Muscle of arm (tissue), 14 donors: ENCODE results near the gene ABCF2. TPM values are rescaled to one million over a fixed set of nuclear protein-coding genes. Genes with fewer than 3 reads are reported as not detected.

Experiments used
- DNase-seq: peaks from one replicate; pipeline ENCODE4 v3.0.0-alpha.2; 2013
- long read RNA-seq, 11 donors: transcript quantifications; one replicate each; lab custom pipeline, GENCODE V29; 2026
- polyA plus RNA-seq, 12 donors: library from polyadenylated mRNA; unstranded; fragments of 120-200 nt; gene quantifications; one replicate each; pipeline ENCODE4 v1.2.1, GENCODE V29; 2013; ENCODE audit not compliant: insufficient read length in 12 of 12

Gene ABCF2
- polyA plus RNA-seq = 10 to 100 TPM in 10 of 12 donors, 1 to 10 TPM in 1, not detected in 1; 9.8 to 21.5 (median 17.3) TPM
- long read RNA-seq, donor 1, partial matches to known transcripts = 0 of 2 reads
- long read RNA-seq, donor 1, other reads (novel, unspliced or antisense) = 0 of 2 reads
- long read RNA-seq, donor 2, transcript ABCF2-201 (15 exons, 3,546 nt) = major isoform, 9 of 14 reads
- long read RNA-seq, donor 2, partial matches to known transcripts = 5 of 14 reads
- long read RNA-seq, donor 2, other reads (novel, unspliced or antisense) = 0 of 14 reads
- long read RNA-seq, donor 3, partial matches to known transcripts = 0 of 2 reads
- long read RNA-seq, donor 3, other reads (novel, unspliced or antisense) = 0 of 2 reads
- long read RNA-seq, donor 4, partial matches to known transcripts = 0 of 3 reads
- long read RNA-seq, donor 4, other reads (novel, unspliced or antisense) = 0 of 3 reads
- long read RNA-seq, donor 5, transcript ABCF2-201 (15 exons, 3,546 nt) = major isoform, 9 of 9 reads
- long read RNA-seq, donor 5, partial matches to known transcripts = 0 of 9 reads
- long read RNA-seq, donor 5, other reads (novel, unspliced or antisense) = 0 of 9 reads
- long read RNA-seq, donor 6, partial matches to known transcripts = 0 of 4 reads
- long read RNA-seq, donor 6, other reads (novel, unspliced or antisense) = 0 of 4 reads
- long read RNA-seq, donor 7 = 0 reads
- long read RNA-seq, donor 8, transcript ABCF2-201 (15 exons, 3,546 nt) = major isoform, 10 of 10 reads
- long read RNA-seq, donor 8, partial matches to known transcripts = 0 of 10 reads
- long read RNA-seq, donor 8, other reads (novel, unspliced or antisense) = 0 of 10 reads
- long read RNA-seq, donor 9, partial matches to known transcripts = 0 of 1 reads
- long read RNA-seq, donor 9, other reads (novel, unspliced or antisense) = 0 of 1 reads
- long read RNA-seq, donor 10, partial matches to known transcripts = 0 of 5 reads
- long read RNA-seq, donor 10, other reads (novel, unspliced or antisense) = 0 of 5 reads
- long read RNA-seq, donor 11, transcript ABCF2-201 (15 exons, 3,546 nt) = major isoform, 11 of 11 reads
- long read RNA-seq, donor 11, partial matches to known transcripts = 0 of 11 reads
- long read RNA-seq, donor 11, other reads (novel, unspliced or antisense) = 0 of 11 reads

DNA sequence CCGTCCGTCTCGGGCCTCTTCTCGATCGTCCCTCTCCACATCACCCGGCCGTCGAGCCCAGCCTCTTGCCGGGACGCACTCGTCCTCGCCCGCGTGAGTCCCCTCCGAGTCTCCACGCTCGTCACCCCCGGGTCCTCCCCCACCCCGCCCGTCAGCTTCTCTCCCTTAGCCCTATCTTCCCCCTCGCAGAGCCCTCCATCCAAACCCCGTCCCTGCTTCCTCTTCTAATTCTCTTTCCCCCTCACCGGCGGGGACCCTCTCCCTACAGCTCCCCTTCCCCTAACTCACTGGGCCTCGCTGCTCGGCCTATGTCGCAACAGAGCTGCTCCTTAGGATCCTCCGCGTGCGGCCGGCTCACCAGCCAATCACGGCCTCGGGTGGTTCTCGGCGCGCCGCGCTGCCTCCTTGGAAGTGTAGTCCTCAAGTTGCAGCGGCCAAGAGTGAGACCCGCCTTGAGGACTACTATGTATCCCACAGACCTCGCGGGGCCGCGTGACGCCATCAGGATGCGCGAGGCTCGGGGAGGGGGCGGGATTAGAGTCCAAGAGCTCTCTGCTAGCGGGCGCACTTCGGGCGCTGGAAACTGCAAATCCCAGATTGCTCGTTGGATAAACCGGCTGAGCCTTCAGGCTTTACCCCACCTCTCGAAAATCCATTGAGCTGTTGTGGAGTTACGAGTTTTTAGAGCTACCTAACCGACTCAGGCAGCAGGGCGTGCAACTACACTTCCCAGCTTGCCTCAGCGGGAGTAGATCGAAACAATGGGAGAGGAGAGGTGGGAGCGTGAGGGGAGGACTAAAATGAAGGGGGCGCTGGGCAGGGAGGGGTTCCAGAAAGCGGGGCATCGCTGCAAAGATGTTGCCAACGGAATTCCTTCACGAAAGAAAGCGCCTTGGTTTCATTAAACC, at the start of gene ABCF2:
Gene ABCF2, minus strand, starts transcription at position 331 of the 908 bp plus-strand sequence. CDS start 747 bp downstream, outside the sequence.
- DNase-seq = peak; percentile 99

DNA sequence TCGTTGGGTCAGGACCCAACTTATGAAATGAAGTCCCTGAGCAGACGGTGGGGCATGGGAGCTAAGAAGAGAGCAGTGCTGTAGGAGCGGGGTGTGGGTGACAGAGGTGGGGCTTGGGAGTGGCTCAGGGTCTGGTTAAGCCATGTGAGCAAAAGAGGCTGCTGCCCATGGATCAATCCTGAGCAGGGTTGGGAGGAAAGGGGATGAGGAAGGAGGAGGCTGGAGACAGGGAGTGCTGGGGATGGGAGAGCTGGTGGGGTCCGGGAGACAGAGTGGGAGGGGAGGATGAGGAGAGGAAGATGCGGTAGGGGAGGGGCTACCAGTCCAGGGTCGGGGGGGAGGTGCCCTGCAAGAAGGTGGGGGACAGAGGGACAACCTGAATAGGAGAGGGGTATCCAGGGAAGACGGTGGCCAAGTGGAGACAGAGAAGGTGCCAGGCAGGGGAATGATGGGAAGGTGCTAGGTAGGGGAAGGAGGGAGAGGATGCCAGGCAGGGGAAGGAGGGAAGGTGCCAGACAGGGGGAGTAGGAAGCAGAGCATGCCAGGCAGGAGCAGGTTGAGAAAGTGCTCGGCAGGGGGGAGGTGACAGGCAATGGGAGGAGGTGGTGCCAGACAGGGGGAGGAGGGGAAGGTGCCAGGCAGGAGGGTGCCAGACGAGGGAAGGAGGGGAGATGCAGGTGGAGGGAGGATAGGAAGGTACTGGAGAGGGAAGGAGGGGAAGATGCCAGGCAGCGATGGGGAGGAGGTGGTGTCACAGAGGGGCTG, 49.0 kb upstream of the ABCF2 start:
- DNase-seq = no peak

DNA sequence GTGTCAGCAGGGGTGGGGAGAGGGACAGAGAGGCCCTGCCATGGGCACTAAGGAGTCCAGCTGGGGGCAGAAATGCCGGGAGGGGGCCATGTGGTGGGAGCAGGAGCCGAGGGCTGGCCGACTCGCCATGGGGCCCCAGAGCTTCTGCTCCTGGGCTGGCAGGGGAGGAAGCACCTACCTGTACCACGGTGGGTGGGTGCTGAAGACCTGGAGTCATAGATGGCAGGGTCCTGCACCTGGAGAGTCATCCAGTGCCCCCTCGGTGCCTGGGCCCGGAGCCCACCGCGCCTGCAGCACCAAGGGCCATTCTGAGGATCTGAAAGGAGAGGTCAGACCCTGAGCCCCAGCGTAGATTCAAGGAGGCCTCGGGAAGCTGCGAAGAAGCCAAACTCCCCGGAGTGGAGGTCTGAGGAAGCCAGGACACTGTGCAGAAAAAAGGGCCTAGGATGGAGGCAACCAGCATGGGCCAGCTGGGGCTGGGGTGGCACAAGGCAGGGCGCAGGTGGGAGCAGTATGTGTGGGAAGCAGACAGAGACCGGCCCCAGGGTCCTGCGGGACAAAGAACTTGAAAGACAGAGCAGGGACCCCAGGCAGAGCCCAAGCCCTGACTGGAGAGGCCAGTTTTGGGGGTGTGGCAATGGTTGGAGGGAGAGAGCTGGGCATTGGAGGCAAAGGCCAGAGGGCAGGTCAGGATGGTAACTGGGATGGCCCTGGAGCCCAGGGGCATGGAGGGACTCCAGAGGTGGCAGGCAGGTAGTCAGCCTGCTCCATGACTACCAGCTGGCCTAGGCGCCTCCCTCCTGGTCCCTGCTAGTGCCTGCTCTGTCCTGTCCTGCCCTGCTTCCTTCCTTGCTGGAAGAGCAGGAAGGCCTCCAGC, 48.2 kb upstream of the ABCF2 start:
- no peak for DNase-seq

DNA sequence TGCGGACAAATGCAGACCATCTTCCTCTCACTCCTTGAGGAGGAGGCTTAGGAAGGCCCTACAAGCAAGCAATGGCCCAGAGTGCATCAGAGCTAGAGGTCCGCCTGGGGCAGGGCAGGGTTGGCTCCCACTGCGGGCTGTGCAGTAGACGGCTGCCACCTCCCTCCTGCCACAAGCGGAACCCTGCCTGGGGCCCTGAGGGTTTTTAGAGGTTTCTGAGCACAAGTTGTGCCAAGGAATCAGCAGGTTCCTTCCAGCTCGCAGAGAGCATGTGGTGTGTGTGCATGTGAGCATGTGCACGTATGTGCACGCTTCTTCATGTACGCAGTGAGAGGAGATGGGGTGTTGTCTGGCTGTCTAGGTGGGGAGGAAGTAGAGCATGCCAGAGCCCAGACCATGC, 47.4 kb upstream of the ABCF2 start:
- DNase-seq = no peak

DNA sequence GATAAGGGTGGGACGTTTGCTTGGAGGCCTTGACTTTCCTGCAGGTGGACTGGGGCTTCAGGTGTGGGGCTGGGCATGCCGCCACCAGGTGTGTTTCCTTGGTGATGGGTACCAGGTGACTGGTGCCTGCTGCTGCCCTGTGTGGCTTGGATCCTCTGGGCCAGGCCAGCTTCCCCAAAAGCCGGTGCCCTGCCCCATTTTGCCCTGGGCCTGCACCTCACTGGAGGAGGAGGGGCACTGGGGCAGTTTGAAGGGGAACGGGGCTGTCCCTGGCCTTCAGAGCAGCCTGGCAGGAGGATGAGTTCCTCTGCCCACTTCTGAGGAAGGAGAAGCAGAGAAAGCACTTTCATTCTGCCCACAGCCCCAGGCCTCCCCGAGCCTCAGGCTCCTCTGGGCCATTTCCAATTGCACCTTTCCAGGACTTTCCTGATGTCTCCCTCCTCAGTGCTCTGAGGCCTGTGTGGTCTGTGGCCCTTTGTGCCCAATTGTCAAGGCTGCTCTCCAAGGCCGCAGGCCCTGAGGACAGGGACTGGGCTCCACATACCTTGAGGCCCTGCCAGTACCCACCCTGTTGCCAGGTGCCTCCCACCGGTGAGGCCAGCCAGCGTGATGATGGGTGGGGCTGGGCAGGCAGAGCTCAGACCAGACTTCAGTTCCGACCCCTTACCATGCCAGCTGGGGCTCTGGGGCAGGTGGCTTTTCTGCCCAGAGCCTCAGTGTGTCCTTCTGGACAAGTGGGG, 46.8 kb upstream of the ABCF2 start:
- no peak for DNase-seq

DNA sequence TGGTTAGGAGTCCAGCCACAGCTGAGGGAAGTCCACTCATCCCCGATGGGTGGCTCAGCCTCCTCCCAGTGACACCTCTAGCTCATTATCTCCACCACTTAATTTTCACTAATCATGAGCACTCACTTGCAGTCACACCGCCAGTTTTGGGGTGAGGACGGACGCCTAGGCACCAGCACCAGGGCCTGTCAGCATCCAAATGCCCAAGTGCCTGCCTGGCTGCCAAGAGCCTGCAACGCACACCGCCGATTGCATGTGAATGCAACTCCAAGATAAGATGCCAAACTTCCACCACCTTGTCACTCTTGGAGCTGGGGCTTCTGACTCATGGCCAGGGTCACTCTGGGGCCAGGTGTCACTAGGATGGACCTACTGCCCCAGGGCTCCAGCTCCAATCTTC, 45.9 kb upstream of the ABCF2 start:
- DNase-seq = no peak

DNA sequence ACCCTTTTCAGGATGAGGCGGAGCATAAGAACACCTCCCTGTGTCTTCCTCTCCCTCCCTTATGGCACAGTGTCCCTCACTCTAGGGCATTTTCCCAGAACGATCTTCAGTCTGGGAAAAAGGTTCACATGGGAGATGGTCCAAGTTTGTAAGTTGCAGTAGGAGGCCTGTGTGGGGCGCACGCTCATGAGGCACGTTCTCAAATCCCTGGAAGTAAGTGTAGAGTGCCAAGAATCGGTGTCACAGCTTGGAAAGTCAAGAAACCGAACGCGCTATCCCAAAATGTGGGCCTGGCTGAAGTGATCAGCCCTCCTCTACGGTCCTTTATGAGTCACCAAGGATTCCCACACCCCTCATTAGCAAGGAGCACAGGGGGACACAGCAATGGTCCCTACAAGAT, 45.4 kb upstream of the ABCF2 start:
- DNase-seq = no peak

DNA sequence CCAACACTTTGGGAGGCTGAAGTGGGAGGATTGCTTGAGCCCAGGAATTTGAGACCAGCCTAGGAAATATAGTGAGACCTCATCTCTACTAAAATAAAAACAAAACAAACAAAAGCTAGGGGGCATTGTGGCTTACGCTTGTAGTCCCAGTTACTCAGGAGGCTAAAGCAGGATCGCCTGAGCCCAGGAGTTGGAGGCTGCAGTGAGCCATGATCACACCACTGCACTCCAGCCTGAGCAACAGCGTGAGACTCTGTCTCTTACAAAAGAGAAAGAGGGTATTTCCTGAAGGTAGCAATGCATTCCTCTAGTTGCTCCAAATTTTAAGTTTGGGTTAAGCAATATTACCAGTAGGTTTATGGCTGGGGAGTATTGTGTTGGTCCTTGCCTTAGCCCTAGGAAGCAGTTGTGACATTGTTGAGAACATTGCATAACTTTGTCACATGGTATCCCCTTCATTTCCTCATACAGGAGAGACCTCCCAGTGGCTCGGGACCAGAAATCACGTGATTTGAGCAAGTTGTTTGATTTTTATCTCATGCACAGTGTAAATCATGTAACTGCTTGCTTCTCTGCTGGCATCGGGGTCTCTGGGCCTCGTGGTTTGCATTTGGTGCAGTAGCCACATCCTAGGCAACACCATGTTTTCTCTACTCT, 44.8 kb upstream of the ABCF2 start:
- no peak for DNase-seq

DNA sequence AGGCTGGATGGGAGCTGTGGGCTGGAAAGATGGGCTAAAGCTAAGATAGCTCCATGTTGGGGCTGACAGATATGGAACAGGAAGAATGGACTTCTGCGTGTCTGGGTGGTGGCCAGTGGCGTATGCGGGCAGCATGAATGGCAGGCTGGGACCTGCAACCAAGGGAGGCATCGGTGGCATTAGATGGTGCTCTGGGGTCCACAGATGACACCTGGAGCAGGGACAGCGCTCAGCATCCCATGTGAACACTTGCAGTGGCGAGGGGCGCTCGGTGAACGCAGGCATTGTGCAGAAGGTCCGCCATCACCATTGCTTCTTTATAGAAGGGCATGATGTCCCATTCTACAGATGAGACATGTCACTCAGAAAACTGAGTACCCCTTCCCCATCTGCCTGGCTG, 42.5 kb upstream of the ABCF2 start:
- DNase-seq = no peak

DNA sequence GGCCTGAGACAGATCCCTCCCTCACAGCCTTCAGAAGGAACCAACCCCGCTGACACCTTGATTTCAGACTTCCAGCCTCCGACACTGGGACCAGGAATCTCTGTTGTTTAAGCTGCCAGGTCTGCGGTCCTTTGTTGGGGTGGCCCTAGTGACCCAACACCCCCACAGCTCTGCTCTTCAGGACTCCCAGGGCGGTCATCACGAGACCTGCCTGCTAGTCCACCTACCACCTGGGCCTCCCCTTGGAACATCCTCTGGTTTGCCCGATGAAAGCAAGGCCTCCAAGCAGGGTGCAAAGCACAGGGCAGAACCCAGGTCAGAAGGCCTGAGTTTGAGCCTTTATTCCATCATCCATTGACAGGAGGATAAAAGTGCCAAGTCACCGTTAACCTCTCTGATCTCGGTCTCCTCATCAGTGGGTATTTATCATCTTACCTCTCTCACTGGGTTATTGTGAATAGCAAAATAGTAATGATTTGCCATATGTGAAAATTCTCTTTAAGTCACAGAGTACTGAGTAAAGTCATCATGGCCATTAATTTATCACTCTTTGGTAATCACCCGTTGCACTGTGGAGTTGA, 38.4 kb upstream of the ABCF2 start:
- no peak for DNase-seq

DNA sequence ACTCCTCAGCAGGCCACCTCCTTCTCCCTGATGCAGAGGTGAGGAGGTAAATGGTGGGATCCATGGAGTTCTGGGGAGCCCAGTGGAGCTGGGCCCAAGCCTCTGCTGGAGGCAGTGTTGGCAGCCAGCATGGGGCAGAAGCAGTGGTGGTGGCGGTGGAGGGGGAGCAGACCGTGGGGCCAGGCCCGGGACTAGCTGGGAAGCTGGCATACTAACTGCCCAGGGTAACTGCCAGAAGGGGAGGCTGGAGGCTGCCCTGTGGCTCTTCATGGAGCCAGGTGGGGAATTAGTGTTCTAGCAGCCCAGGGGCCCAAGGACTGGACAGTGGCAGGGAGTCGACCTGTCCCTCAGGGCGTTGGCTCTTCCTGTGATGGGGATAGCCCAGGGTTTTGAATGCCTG, 37.6 kb upstream of the ABCF2 start:
- no peak for DNase-seq

DNA sequence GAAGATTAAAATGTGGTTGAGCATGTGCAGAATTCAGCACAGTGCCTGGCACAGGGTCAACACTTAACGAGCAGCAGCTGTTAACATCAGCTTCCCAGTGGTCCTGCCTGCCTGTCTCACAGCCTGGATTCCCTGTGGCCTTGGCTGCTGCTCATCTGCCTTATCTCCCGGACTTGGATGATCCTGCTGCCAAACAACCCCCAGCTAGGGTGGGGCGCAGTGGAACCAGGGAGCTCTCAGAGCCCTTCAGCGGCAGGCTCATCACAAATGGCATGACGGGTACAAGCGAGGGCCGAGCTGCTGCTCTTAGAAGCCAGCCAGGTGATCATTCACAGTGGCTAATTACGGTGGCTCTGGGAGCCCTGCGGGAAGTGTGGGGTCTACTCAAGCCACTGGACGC, 34.5 kb upstream of the ABCF2 start:
- DNase-seq = peak; percentile 35

DNA sequence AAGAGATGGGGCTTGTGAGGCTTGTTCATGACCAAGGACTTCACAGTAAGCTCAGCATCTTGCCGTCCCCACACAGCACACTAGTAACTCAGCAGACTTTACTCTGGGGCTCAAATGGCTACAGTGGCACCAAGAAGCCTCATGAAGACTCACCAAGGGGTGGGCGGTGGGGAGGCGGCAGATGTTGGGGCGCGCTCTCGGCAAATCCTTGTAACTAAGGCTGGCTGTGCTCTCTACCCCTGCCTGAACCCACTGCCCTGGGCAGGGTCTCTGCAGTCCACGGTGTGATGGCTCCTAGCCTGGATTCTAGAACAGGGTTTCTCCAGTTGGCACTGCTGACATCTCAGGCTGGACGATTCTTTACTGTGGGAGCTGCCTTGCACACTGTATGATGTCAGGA, 33.9 kb upstream of the ABCF2 start:
- DNase-seq = no peak

DNA sequence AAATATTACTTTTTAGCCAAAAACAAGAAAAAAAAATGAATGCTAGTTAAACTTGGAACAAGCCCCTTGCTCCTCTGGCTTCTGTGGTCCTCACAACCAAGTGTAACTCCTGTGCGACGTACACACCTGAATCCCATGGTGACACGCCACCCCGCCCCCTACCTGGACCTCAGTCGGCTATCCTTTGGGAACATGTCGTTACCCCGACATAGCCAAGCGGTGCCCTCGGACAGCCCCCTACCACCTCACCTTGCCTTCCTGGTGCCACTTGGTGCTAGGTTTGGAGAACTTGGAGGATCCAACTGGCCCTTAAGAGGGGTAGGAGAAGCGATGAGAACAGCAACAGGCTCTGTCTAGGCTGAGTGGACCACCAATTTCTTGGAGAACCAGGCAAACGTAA, 33.5 kb upstream of the ABCF2 start:
- DNase-seq = no peak

DNA sequence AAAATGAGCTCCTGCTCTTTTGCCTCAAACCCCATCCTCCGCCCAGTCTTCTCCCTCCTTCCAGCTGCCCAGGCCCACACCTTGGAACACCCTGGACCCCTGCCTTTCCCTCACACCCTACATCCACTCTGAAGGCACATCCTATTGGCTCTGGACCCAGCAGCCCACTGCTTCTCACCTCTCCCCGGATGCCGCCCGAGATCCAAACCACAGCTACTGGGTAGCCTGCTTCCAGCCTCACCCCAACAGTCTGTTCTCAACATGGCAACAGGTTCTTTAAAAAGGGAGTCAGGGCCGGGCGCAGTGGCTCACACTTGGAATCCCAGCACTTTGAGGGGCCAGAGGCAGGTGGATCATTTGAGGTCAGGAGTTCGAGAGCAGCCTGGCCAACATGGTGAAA, 31.0 kb upstream of the ABCF2 start:
- DNase-seq = no peak

DNA sequence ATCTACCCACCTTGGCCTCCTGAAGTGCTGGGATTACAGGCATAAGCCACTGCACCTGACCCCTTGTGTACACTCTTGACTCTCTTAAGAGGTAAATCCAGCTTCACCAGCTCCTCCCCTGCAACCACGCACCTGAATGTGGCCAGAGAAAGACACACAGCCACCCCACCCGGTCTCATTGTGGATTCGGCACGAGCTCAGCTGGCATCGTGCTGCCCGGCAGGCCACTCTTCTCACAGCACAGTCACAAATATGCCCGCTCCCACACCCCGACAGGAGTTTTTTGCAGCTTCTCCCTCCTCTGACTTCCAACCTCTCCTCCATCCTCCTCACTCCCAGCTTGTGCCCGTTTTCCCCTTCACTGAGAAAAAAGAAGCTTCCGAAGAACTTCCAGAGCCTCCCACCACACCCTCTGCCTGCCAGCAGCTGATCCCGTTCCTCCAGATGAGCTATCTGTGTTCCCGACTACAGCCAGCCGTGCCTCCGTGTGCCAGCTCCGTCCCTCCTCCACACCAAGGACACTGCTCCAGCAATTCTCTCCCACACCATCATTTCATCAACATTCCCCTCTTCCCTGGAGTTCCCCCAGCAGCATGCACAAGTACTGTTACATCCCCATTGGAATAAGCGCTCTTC, 29.5 kb upstream of the ABCF2 start:
- no peak for DNase-seq

DNA sequence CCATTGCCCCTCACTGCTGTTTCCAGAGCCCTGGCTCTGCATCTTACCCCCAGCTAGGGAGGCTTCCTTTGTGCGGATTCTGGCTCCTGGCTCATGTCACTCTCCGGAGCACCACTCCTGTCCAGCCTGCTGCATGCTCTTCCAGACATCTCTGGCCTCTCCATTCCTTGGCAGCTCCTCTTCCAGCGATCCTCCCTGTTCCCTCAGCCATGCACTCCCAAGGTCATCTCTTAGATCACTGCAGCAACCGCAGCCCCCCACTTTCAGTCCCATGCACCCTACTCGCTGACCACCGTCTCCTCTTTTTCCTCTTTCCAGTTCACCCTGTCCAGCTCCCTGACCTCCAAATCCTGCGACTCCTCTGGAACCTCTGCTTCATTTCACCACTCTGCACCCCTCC, 28.4 kb upstream of the ABCF2 start:
- DNase-seq = no peak
